Panc1 (cell line): ENCODE data around the gene DIABLO. TPM values are rescaled to one million over a fixed set of nuclear protein-coding genes. Genes with fewer than 3 reads are reported as not detected.

Experiments
- ATAC-seq: fragments of 200-7000 bp; cut with Tn5 transposase; 2 replicates; pipeline ENCODE4 v1.9.1; 2020; ENCODE audit warnings: mild to moderate bottlenecking, moderate library complexity
- BruUV-seq: library from RNA; stranded (reverse); fragments of 400-500 nt; replicated peaks from 2 replicates; lab custom pipeline; 2021; lab: Mats Ljungman, UMichigan
- CTCF ChIA-PET: fragments of 300-600 bp; sonication (Branson Sonifier 250); formaldehyde crosslinking; loops from one replicate; lab custom pipeline; 2022; ENCODE audit warnings: antibody characterized with exemption; lab: Charles Lee
- POLR2A ChIA-PET: fragments of 300-600 bp; sonication (Branson Sonifier 250); formaldehyde crosslinking; loops from one replicate; lab custom pipeline; 2022; ENCODE audit warnings: antibody characterized with exemption; lab: Charles Lee
- DNase-seq: peaks from one replicate; pipeline ENCODE4 v3.0.0-alpha.2; 2010; ENCODE audit warnings: low read depth, low spot score
- H3K27ac ChIP-seq: 2 replicates; pipeline ENCODE4 v1.5.1; 2011; ENCODE audit warnings: mild to moderate bottlenecking, low read length, inconsistent platforms
- H3K27me3 ChIP-seq: fragments of 200-500 bp; sonication (Bioruptor generic); 2 replicates; pipeline ENCODE4 v1.6.0; 2014; ENCODE audit warnings: low read length, inconsistent platforms; ENCODE audit not compliant: control insufficient read depth, insufficient read depth
- H3K36me3 ChIP-seq: fragments of 200-500 bp; sonication (Bioruptor generic); 2 replicates; pipeline ENCODE4 v1.5.1; 2014; ENCODE audit warnings: inconsistent platforms, mild to moderate bottlenecking, low read length, moderate library complexity; ENCODE audit not compliant: control insufficient read depth, insufficient read depth
- H3K4me1 ChIP-seq: 2 replicates; pipeline ENCODE4 v1.5.1; 2011; ENCODE audit warnings: inconsistent platforms, mild to moderate bottlenecking, low read length, moderate library complexity; ENCODE audit not compliant: control insufficient read depth, insufficient read depth
- H3K4me3 ChIP-seq, 2 experiments: 2 replicates each; pipeline ENCODE4 v1.5.1; 2011 to 2012; ENCODE audit warnings: low read depth in 2 of 2, low read length in 2 of 2, mild to moderate bottlenecking in 2 of 2, inconsistent platforms in 1 of 2, moderate library complexity in 1 of 2
- H3K9me3 ChIP-seq: fragments of 200-500 bp; sonication (Bioruptor generic); 2 replicates; pipeline ENCODE4 v1.5.1; 2014; ENCODE audit warnings: low read depth, mild to moderate bottlenecking, inconsistent platforms, low read length, moderate library complexity; ENCODE audit not compliant: control insufficient read depth, insufficient read depth
- CTCF ChIP-seq: fragments of 450-650 bp; IDR thresholded peaks from 2 replicates; pipeline ENCODE4 v1.5.1; 2017; ENCODE audit warnings: mild to moderate bottlenecking
- POLR2AphosphoS5 ChIP-seq: IDR thresholded peaks from 2 replicates; pipeline ENCODE4 v1.6.1; 2012; ENCODE audit warnings: mild to moderate bottlenecking, low read depth, low read length, moderate library complexity
- REST ChIP-seq, 2 experiments: IDR thresholded peaks; 2 replicates each; pipeline ENCODE4 v1.6.1; 2011 to 2012; ENCODE audit warnings: low read depth in 2 of 2, control low read depth in 1 of 2, low read length in 1 of 2, mild to moderate bottlenecking in 1 of 2, moderate library complexity in 1 of 2; ENCODE audit not compliant: insufficient read depth in 1 of 2
- SIN3A ChIP-seq: IDR thresholded peaks from 2 replicates; pipeline ENCODE4 v1.6.1; 2012; ENCODE audit warnings: low read depth, mild to moderate bottlenecking, low read length, moderate library complexity, borderline replicate concordance; ENCODE audit not compliant: insufficient read depth
- TCF7L2 ChIP-seq: IDR thresholded peaks from 2 replicates; pipeline ENCODE4 v1.6.1; 2011; ENCODE audit warnings: mild to moderate bottlenecking, low read depth, low read length, inconsistent platforms
- in situ Hi-C: cut with HindIII; loops from 2 replicates; pipeline ENCODE4 v1.10.0; 2016; ENCODE audit warnings: low sequenced_read_pairs, low pct_unique_long_range_greater_than_20kb
- intact Hi-C: fragments of 100-400 bp; cut with micrococcal nuclease; formaldehyde crosslinking; loops from one replicate; pipeline ENCODE4 v1.10.0; 2022; ENCODE audit not compliant: unreplicated experiment
- total RNA-seq: library from RNA; stranded (reverse); gene quantifications from one replicate; pipeline ENCODE4 v1.2.1, GENCODE V29; 2021; ENCODE audit not compliant: unreplicated experiment

Gene DIABLO
- total RNA-seq, 1 experiment from 2014 or later: 71.5 TPM

- no peaks in the 10 kb centered on the region for H3K27me3 ChIP-seq
- CTCF ChIA-PET: no interaction called here
- intact Hi-C loops (loop anchor here (10.0 kb wide), 1 partner anchor 131 kb away; no protein-coding TSS in a partner anchor), in situ Hi-C loops (no loop called here)
- H3K9me3 ChIP-seq: no peaks in the 10 kb centered on the region
- H3K36me3 ChIP-seq: no peaks in the 10 kb centered on the region
- TF ChIP-seq CTCF (no peak), POLR2AphosphoS5 (no peak), SIN3A (no peak), REST (IDR thresholded peaks at IDR 0.05; ENCODE audit: insufficient read depth in 1 of 2, low read depth in 2 of 2, low read length in 1 of 2) (no peak), TCF7L2 (no peak)
- POLR2A ChIA-PET: no interaction called here
- no peaks in the 10 kb centered on the region for H3K4me1 ChIP-seq
- no peak overlapping the region for H3K4me3 ChIP-seq
- no peak for ATAC-seq
- BruUV-seq: no TSS peak
- DNase-seq: no peak
- no peak overlapping the region for H3K27ac ChIP-seq
Measured at GRCh38 chr12:122185494-122186082, 40.3 kb downstream of the DIABLO start.

- Histone ChIP-seq H3K36me3 (no peaks in the 10 kb centered on the region), H3K27ac (no peak overlapping the region), H3K4me3 (no peak overlapping the region), H3K4me1 (no peaks in the 10 kb centered on the region), H3K9me3 (no peaks in the 10 kb centered on the region), H3K27me3 (no peaks in the 10 kb centered on the region)
- POLR2A ChIA-PET: no interaction called here
- intact Hi-C loops (loop anchor here (10.0 kb wide), 1 partner anchor 130 kb away; no protein-coding TSS in a partner anchor), in situ Hi-C loops (no loop called here)
- no peak for TF ChIP-seq CTCF
- no peak for TF ChIP-seq POLR2AphosphoS5
- no peak for TF ChIP-seq REST (IDR thresholded peaks at IDR 0.05; ENCODE audit: insufficient read depth in 1 of 2, low read depth in 2 of 2, low read length in 1 of 2)
- no peak for TF ChIP-seq SIN3A
- no peak for TF ChIP-seq TCF7L2
- DNase-seq: no peak
- ATAC-seq: no peak
- CTCF ChIA-PET: no interaction called here
- BruUV-seq: no TSS peak
Measured at GRCh38 chr12:122185079-122185478, 40.8 kb downstream of the DIABLO start.
